ENCODE data around the gene USP33.

Gene USP33

DNA sequence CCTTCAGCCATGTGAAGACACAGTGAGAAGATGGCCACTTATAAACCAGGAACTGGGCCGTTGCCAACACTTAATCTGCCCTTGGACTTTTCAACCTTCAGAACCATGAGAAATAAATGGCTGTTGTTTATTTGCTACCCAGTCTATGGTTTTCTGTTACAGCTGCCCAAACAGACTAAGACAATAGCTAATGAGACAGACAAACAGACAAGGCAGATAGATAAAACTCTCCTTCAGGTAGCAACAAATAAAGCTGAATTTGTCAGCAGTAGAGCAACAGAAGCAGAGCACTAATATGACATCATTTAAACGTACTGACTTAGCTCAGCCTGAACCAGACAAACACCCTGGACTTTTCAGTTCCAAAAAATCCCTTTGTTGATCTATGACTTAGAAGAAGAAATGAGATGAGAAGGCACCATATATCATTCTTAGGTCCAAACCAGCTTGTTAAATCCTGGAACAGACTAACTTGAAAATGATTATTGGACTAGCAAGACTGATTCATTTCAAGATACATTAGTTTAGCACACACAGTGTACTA lies 104.1 kb downstream of the USP33 start:
- Histone ChIP-seq H3K9me2 (replicated peaks; ENCODE audit: insufficient read depth, low read length) (no peaks in the 10 kb centered on the region), H3K9me3 (ENCODE audit: insufficient read depth, low read length) (peaks cover 9% of the 10 kb centered on the region; the same call in 1 of the 2 replicates), H2AFZ (ENCODE audit: low read depth, low read length, severe bottlenecking) (no peak overlapping the region), H3K27ac (ENCODE audit: low read depth, low read length) (no peak overlapping the region), H3K27me3 (ENCODE audit: low read length) (no peaks in the 10 kb centered on the region), H3K9ac (ENCODE audit: low read length) (no peak overlapping the region), H4K20me1 (ENCODE audit: low read depth, low read length) (peaks cover 26% of the 10 kb centered on the region), H3K4me3 (ENCODE audit: insufficient read depth, low read length, poor library complexity, severe bottlenecking) (no peak overlapping the region), H3K79me2 (ENCODE audit: insufficient read depth, low read length) (peaks cover 99% of the 10 kb centered on the region), H3F3A (ENCODE audit: insufficient read depth) (no peaks in the 10 kb centered on the region), H3K4me2 (ENCODE audit: low read depth, low read length, poor library complexity, severe bottlenecking) (no peak overlapping the region), H3K36me3 (ENCODE audit: low read length) (peaks cover 6% of the 10 kb centered on the region)
- TF ChIP-seq, protein P1, sequence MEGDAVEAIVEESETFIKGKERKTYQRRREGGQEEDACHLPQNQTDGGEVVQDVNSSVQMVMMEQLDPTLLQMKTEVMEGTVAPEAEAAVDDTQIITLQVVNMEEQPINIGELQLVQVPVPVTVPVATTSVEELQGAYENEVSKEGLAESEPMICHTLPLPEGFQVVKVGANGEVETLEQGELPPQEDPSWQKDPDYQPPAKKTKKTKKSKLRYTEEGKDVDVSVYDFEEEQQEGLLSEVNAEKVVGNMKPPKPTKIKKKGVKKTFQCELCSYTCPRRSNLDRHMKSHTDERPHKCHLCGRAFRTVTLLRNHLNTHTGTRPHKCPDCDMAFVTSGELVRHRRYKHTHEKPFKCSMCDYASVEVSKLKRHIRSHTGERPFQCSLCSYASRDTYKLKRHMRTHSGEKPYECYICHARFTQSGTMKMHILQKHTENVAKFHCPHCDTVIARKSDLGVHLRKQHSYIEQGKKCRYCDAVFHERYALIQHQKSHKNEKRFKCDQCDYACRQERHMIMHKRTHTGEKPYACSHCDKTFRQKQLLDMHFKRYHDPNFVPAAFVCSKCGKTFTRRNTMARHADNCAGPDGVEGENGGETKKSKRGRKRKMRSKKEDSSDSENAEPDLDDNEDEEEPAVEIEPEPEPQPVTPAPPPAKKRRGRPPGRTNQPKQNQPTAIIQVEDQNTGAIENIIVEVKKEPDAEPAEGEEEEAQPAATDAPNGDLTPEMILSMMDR (IDR thresholded peaks at IDR 0.05; ENCODE audit: insufficient read depth, low read length, poor library complexity, severe bottlenecking), result no peak

DNA sequence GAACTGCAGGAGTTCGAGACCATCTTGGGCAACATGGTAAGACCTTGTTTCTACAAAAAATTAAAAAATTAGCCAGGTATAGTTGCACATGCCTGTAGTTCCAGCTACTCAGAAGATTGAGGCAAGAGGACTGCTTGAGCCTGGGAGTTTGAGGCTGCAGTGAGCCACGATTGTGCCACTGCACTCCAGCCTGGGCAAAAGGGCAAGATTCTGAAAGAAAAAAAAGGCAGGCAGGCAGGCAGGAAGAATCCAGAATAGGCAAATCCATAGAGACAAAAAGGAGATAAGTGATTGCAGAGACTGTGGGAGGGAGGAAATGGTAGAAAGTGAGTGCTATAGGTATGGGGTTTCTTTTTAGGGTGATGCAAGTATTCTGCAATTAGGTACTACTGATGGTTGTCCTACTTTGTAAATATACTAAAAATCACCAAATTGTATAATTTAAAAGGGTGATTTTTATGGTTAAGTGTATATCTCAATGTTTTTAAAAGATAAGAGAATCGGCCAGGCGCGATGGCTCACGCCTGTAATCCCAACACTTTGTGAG lies 106.6 kb downstream of the USP33 start:
- Histone ChIP-seq H3K27me3 (ENCODE audit: low read length) (no peaks in the 10 kb centered on the region), H3K9me3 (ENCODE audit: insufficient read depth, low read length) (peaks cover 9% of the 10 kb centered on the region; the same call in 1 of the 2 replicates), H4K20me1 (ENCODE audit: low read depth, low read length) (peaks cover 27% of the 10 kb centered on the region), H3K79me2 (ENCODE audit: insufficient read depth, low read length) (peaks cover 99% of the 10 kb centered on the region), H3K9me2 (replicated peaks; ENCODE audit: insufficient read depth, low read length) (no peaks in the 10 kb centered on the region), H2AFZ (ENCODE audit: low read depth, low read length, severe bottlenecking) (no peak overlapping the region), H3K27ac (ENCODE audit: low read depth, low read length) (no peak overlapping the region), H3F3A (ENCODE audit: insufficient read depth) (no peaks in the 10 kb centered on the region; the same call in 1 of the 2 replicates), H3K9ac (ENCODE audit: low read length) (no peak overlapping the region), H3K4me3 (ENCODE audit: insufficient read depth, low read length, poor library complexity, severe bottlenecking) (no peak overlapping the region), H3K36me3 (ENCODE audit: low read length) (peaks cover 14% of the 10 kb centered on the region), H3K4me2 (ENCODE audit: low read depth, low read length, poor library complexity, severe bottlenecking) (no peak overlapping the region)
- no peak for TF ChIP-seq EZH2phosphoT487 (conservative IDR thresholded peaks at IDR 0.05; ENCODE audit: low read length)
- TF ChIP-seq, protein P1 (IDR thresholded peaks at IDR 0.05; ENCODE audit: insufficient read depth, low read length, poor library complexity, severe bottlenecking), result no peak

DNA sequence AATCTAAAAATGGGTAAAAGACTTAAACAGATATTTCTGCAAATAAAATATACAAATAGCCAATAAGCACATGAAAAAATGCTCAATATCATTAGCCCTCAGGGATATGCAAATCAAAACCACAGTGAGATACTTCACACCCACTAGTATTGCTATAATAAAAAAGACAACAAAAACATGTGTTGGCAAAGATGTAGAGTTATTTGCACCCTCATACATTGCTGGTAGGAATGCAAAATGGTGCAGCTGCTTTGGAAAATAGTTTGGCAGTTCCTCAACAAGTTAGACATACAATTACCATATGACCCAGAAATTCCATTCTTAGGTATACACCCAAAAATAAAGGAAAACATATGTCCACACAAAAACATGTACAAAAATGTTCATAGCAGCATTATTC lies 107.4 kb downstream of the USP33 start:
- peaks cover 99% of the 10 kb centered on the region for H3K79me2 ChIP-seq (ENCODE audit: insufficient read depth, low read length)

More for the DNA sequence above, 107.4 kb downstream of the USP33 start:
- Histone ChIP-seq H3K9ac (ENCODE audit: low read length) (no peak overlapping the region), H3F3A (ENCODE audit: insufficient read depth) (no peaks in the 10 kb centered on the region; the same call in 1 of the 2 replicates), H3K9me3 (ENCODE audit: insufficient read depth, low read length) (peaks cover 9% of the 10 kb centered on the region; the same call in 1 of the 2 replicates), H3K27ac (ENCODE audit: low read depth, low read length) (no peak overlapping the region), H4K20me1 (ENCODE audit: low read depth, low read length) (peaks cover 27% of the 10 kb centered on the region), H3K27me3 (ENCODE audit: low read length) (no peaks in the 10 kb centered on the region), H3K36me3 (ENCODE audit: low read length) (peaks cover 14% of the 10 kb centered on the region), H2AFZ (ENCODE audit: low read depth, low read length, severe bottlenecking) (no peak overlapping the region), H3K4me2 (ENCODE audit: low read depth, low read length, poor library complexity, severe bottlenecking) (no peak overlapping the region), H3K9me2 (replicated peaks; ENCODE audit: insufficient read depth, low read length) (no peaks in the 10 kb centered on the region), H3K4me3 (ENCODE audit: insufficient read depth, low read length, poor library complexity, severe bottlenecking) (no peak overlapping the region)
- TF ChIP-seq EZH2phosphoT487 (conservative IDR thresholded peaks at IDR 0.05; ENCODE audit: low read length), result no peak
- TF ChIP-seq, protein P1 (IDR thresholded peaks at IDR 0.05; ENCODE audit: insufficient read depth, low read length, poor library complexity, severe bottlenecking), result no peak
